ENCODE data around the gene ENTPD2. TPM values are rescaled to one million over a fixed set of nuclear protein-coding genes. Genes with fewer than 3 reads are reported as not detected.

Gene ENTPD2
- total and polyA plus RNA-seq, 10 of the 15 experiments (the other 5 are each of a cell fraction or from before 2014, with no cell fraction given), result 0.15 to 1.8 (median 0.65) TPM; not detected in 2

GRCh38 chr9:137030538-137031527 is 23.0 kb downstream of the ENTPD2 start:
- H3K27ac ChIP-seq (ENCODE audit: control insufficient read depth, insufficient read depth), result no peak overlapping the region
- H3K27me3 ChIP-seq (replicated peaks in 1 of 2; ENCODE audit: control insufficient read depth in 2 of 2, insufficient read depth in 2 of 2, low read length in 1 of 2), result peaks cover 0 to 2% of the 10 kb centered on the region in 2 experiments; a peak in 2 of 4 replicates
- 3% methylated on average over 65 of the region's 65 CpGs for WGBS (ENCODE audit: insufficient coverage, insufficient replicate concordance, low lambda C conversion rate, missing lambda C conversion rate)
- H3K79me2 ChIP-seq (ENCODE audit: control insufficient read depth, insufficient read depth, low read length), result no peaks in the 10 kb centered on the region
- ChIA-PET CTCF (interaction anchor here (1.1 to 4.7 kb wide), 13 partner anchors 16 to 243 kb away, joined by 4 to 65 read pairs (median 7); partner anchors contain the start of genes AJM1, C8G, CLIC3 and PAXX), POLR2A (interaction anchor here (0.5 kb wide), 1 partner anchor 11 kb away, joined by 4 read pairs; no protein-coding TSS in a partner anchor), RAD21 (ENCODE audit: unreplicated experiment) (interaction anchor here (0.5 to 2.1 kb wide), 4 partner anchors 37 to 264 kb away, joined by 3 to 15 read pairs (median 4); no protein-coding TSS in a partner anchor), SMC1A (ENCODE audit: uncharacterized antibody, unreplicated experiment) (interaction anchor here (2.1 to 5.2 kb wide), 2 partner anchors 83 kb away, joined by 14 to 77 read pairs; no protein-coding TSS in a partner anchor)
- TF ChIP-seq EGR1 (IDR thresholded peaks at IDR 0.05; ENCODE audit: borderline replicate concordance in 1 of 2, low read depth in 2 of 2, low read length in 2 of 2) (peak in 1 of 2 experiments; percentile 61; a peak in 2 of 3 replicates), ZBTB40 (IDR thresholded peaks at IDR 0.05; ENCODE audit: borderline replicate concordance) (no peak), RUNX3 (IDR thresholded peaks at IDR 0.05; ENCODE audit: low read length) (peak; percentile 55)
- H3K9me3 ChIP-seq (replicated peaks; ENCODE audit: control insufficient read depth, insufficient read depth, low read length), result no peaks in the 10 kb centered on the region
- intact Hi-C loops (cut with micrococcal nuclease; ENCODE audit: unreplicated experiment) (no loop called here), in situ Hi-C loops (cut with MboI) (no loop called here)
- BruUV-seq (replicated peaks), result no TSS peak
- no peak overlapping the region for H2AFZ ChIP-seq (ENCODE audit: control insufficient read depth, low read depth, low read length)
- H3K4me1 ChIP-seq (ENCODE audit: control insufficient read depth, insufficient read depth, low read length), result peaks cover 50% of the 10 kb centered on the region
- DNase-seq (ENCODE audit: low read depth, low spot score) (peak; percentile 42), FAIRE-seq (no peak), ATAC-seq (no peak)
- H3K4me2 ChIP-seq (ENCODE audit: control insufficient read depth, insufficient read depth), result peak overlapping the region; percentile 30; the same call in 1 of the 2 replicates
- no peak overlapping the region for H3K4me3 ChIP-seq
- H4K20me1 ChIP-seq (ENCODE audit: control insufficient read depth, insufficient read depth), result no peaks in the 10 kb centered on the region
- H3K9ac ChIP-seq (ENCODE audit: control insufficient read depth, insufficient read depth, low read length), result no peak overlapping the region
- no peaks in the 10 kb centered on the region for H3K36me3 ChIP-seq (ENCODE audit: control insufficient read depth in 2 of 2, insufficient read depth in 2 of 2, low read length in 1 of 2)
